OCI-LY3 (cell line): ENCODE results near the gene FYB2.

Experiments
- H2AFZ ChIP-seq: fragments of 200-600, 300-600 bp; shearing (Covaris generic); 2 replicates; pipeline ENCODE4 v1.6.0; 2014; ENCODE audit warnings: antibody characterized with exemption, low read depth, low read length
- H3K27ac ChIP-seq: fragments of 200-600, 300-600 bp; sonication (generic); 2 replicates; pipeline ENCODE4 v1.5.1; 2014; ENCODE audit warnings: mild to moderate bottlenecking, low read length, moderate library complexity, mixed read lengths
- H3K27me3 ChIP-seq: fragments of 200-600, 300-600 bp; sonication (generic); 2 replicates; pipeline ENCODE4 v1.6.1; 2014; ENCODE audit warnings: low read depth, low read length, mixed read lengths
- H3K36me3 ChIP-seq: fragments of 200-600, 300-600 bp; sonication (generic); replicated peaks from 2 replicates; pipeline ENCODE3; 2014; ENCODE audit warnings: low read depth, low read length, mixed read lengths
- H3K4me1 ChIP-seq: fragments of 300-600, 200-600 bp; sonication (generic); 2 replicates; pipeline ENCODE4 v1.6.1; 2014; ENCODE audit warnings: low read length, mixed read lengths
- H3K4me2 ChIP-seq: fragments of 200-600, 300-600 bp; sonication (generic); 2 replicates; pipeline ENCODE4 v1.6.1; 2014; ENCODE audit warnings: low read length, mixed read lengths
- H3K4me3 ChIP-seq: fragments of 300-600, 200-600 bp; sonication (generic); 2 replicates; pipeline ENCODE4 v1.5.1; 2014; ENCODE audit warnings: antibody characterized with exemption, mild to moderate bottlenecking, low read length, moderate library complexity
- H3K79me2 ChIP-seq: fragments of 300-600, 200-600 bp; shearing (Covaris generic); 2 replicates; pipeline ENCODE4 v1.6.1; 2014; ENCODE audit warnings: mild to moderate bottlenecking, low read length, mixed read lengths
- H3K9ac ChIP-seq: fragments of 300-600, 200-600 bp; shearing (Covaris generic); 2 replicates; pipeline ENCODE4 v1.6.0; 2014; ENCODE audit warnings: mild to moderate bottlenecking, low read length, moderate library complexity
- H3K9me3 ChIP-seq: fragments of 200-600, 300-600 bp; shearing (Covaris generic); 2 replicates; pipeline ENCODE4 v1.6.1; 2014; ENCODE audit warnings: low read length, mixed read lengths; ENCODE audit not compliant: insufficient read depth
- H4K20me1 ChIP-seq: fragments of 200-600, 300-600 bp; sonication (generic); 2 replicates; pipeline ENCODE4 v1.6.1; 2016; ENCODE audit warnings: low read length, mixed read lengths; ENCODE audit not compliant: insufficient read depth
- EZH2phosphoT487 ChIP-seq: fragments of 200-600 bp; shearing (Covaris generic); IDR thresholded peaks from 2 replicates; pipeline ENCODE4 v1.6.1; 2018; ENCODE audit warnings: antibody characterized with exemption, mixed run types, low read depth
- TF ChIP-seq, protein P1 (sequence below): fragments of 200-600, 300-600 bp; sonication (generic); IDR thresholded peaks from 2 replicates; pipeline ENCODE4 v1.5.1; 2014; ENCODE audit warnings: antibody characterized with exemption, low read length, low read depth

FYB2 gene

DNA sequence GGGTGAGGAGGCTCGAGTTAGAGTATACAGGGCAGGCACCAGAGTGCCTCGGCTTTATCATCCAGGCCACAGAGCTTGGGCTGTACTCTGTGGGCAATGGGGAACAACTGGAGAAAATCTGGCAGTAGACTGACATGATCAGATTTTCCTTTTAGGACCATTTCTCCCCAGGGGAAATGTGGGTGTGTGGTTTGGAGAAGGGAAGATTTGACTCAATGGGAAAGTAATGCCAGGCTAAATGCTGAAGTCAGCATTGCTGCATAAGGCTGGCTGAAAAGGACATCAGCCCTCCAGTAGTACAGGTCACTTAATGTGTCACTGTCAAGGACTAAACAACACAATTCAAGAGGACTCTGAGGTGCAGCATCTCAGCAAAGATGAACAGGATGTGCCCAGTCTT is 5.0 kb downstream of the FYB2 start:
- TF ChIP-seq, protein P1, sequence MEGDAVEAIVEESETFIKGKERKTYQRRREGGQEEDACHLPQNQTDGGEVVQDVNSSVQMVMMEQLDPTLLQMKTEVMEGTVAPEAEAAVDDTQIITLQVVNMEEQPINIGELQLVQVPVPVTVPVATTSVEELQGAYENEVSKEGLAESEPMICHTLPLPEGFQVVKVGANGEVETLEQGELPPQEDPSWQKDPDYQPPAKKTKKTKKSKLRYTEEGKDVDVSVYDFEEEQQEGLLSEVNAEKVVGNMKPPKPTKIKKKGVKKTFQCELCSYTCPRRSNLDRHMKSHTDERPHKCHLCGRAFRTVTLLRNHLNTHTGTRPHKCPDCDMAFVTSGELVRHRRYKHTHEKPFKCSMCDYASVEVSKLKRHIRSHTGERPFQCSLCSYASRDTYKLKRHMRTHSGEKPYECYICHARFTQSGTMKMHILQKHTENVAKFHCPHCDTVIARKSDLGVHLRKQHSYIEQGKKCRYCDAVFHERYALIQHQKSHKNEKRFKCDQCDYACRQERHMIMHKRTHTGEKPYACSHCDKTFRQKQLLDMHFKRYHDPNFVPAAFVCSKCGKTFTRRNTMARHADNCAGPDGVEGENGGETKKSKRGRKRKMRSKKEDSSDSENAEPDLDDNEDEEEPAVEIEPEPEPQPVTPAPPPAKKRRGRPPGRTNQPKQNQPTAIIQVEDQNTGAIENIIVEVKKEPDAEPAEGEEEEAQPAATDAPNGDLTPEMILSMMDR, result no peak
- TF ChIP-seq EZH2phosphoT487, result no peak
- Histone ChIP-seq H3K9me3 (no peaks in the 10 kb centered on the region), H3K9ac (no peak overlapping the region), H2AFZ (no peak overlapping the region), H3K79me2 (no peaks in the 10 kb centered on the region), H3K4me2 (no peak overlapping the region), H3K27me3 (no peaks in the 10 kb centered on the region), H3K27ac (no peak overlapping the region), H3K4me1 (peaks cover 11% of the 10 kb centered on the region), H3K36me3 (no peaks in the 10 kb centered on the region), H4K20me1 (no peaks in the 10 kb centered on the region), H3K4me3 (no peak overlapping the region)

DNA sequence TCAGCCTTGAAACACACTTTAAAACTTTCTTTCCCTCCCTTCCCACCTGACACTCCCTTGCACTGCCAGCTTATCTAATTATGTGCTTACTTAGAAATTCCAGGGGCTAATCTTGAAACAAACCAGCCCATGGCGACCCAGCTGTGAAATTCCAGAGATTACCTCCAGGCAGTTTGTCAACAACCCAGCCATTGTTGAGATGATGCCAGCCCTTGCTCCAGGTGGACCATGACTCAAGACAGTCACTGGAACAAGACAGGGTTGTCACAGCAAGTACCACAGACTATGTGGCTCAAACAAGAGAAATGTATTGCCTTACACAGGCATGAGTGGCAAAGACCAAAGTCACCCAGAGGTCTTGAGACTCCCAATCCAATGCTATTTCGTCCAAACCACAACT is 7.9 kb downstream of the FYB2 start:
- no peaks in the 10 kb centered on the region for H3K36me3 ChIP-seq
- no peaks in the 10 kb centered on the region for H3K9me3 ChIP-seq
- H3K79me2 ChIP-seq, result no peaks in the 10 kb centered on the region
- TF ChIP-seq EZH2phosphoT487, result no peak
- TF ChIP-seq, protein P1, result no peak
- no peak overlapping the region for H3K4me2 ChIP-seq
- H2AFZ ChIP-seq, result no peak overlapping the region
- no peaks in the 10 kb centered on the region; the same call in 1 of the 2 replicates for H3K4me1 ChIP-seq
- no peaks in the 10 kb centered on the region for H3K27me3 ChIP-seq
- no peak overlapping the region for H3K9ac ChIP-seq
- no peak overlapping the region for H3K4me3 ChIP-seq
- H4K20me1 ChIP-seq, result no peaks in the 10 kb centered on the region
- H3K27ac ChIP-seq, result no peak overlapping the region

DNA sequence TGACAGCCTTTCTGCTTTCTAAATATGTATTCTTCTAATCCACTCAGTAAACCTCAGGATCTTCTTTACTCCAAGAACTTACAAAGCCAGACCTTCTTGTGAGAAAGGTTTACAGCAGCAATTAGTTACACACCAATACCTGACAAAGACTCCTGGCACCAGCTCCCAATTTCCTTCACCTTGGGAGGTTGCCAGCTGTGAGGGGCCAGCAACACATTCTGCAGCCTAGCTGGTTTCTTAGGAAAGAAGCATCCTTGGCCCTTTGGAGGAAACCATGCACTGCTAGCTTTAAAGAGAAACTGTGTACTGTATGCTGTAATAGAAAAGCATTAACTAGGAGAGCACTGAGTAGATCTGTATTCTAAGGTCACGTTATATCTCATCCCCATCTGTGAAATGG is 10.8 kb downstream of the FYB2 start:
- Histone ChIP-seq H3K27me3 (no peaks in the 10 kb centered on the region), H2AFZ (no peak overlapping the region), H3K27ac (no peak overlapping the region), H3K79me2 (no peaks in the 10 kb centered on the region), H3K4me3 (no peak overlapping the region), H3K9ac (no peak overlapping the region), H3K9me3 (no peaks in the 10 kb centered on the region), H3K36me3 (no peaks in the 10 kb centered on the region), H3K4me2 (no peak overlapping the region), H3K4me1 (no peaks in the 10 kb centered on the region), H4K20me1 (no peaks in the 10 kb centered on the region)
- no peak for TF ChIP-seq EZH2phosphoT487
- TF ChIP-seq, protein P1, result no peak

DNA sequence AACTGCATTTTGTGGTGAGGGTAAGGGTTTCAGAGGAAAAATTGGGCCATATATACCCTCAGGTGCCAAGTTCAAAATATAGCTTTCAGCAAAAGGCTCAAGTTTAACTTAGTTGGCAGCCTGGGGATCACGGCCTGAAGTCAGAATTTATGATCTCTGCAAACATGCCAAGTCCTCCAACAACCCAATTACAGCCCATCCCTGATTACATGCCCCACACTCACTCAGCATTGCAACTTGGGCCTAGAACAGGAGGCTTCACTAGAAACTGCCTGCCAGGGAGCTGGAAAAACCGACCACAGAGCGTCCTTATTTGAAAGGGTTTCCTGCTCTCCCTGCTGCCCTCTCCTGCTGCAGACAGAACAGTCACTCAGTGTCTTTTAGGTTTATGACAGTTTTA is 12.4 kb downstream of the FYB2 start:
- Histone ChIP-seq H4K20me1 (no peaks in the 10 kb centered on the region), H3K4me2 (no peak overlapping the region), H3K36me3 (no peaks in the 10 kb centered on the region), H3K4me3 (no peak overlapping the region), H3K27ac (no peak overlapping the region), H3K9me3 (no peaks in the 10 kb centered on the region), H3K27me3 (no peaks in the 10 kb centered on the region), H3K4me1 (no peaks in the 10 kb centered on the region), H3K9ac (no peak overlapping the region), H3K79me2 (no peaks in the 10 kb centered on the region), H2AFZ (no peak overlapping the region)
- TF ChIP-seq, protein P1, result no peak
- TF ChIP-seq EZH2phosphoT487, result no peak
